Measurements from ENCODE around the gene SUFU. TPM values are rescaled to one million over a fixed set of nuclear protein-coding genes. Genes with fewer than 3 reads are reported as not detected.

Gene SUFU
- total RNA-seq, 1 donor from 2014 or later, result 3.1 TPM

Other genes with a start within 250 kb of the SUFU start
- 15.3 and 24.0 TPM in 2 replicates for gene NFKB2, start 108.3 kb upstream of the SUFU start, total RNA-seq
- 0.26 and 0.63 TPM in 2 replicates for gene PSD, start 85.2 kb upstream of the SUFU start, total RNA-seq
- 5.8 and 8.1 TPM in 2 replicates for gene FBXL15, start 83.1 kb upstream of the SUFU start, total RNA-seq
- gene CUEDC2, start 71.4 kb upstream of the SUFU start, total RNA-seq, result 30.6 and 42.2 TPM in 2 replicates
- under 0.01 TPM in 1 of 2 replicates, not detected in the other for gene C10orf95, start 52.4 kb upstream of the SUFU start, total RNA-seq
- gene ACTR1A, start 1.3 kb upstream of the SUFU start, total RNA-seq, result 143 and 183 TPM in 2 replicates
- 38.4 and 82.4 TPM in 2 replicates for gene TRIM8, start 140.5 kb downstream of the SUFU start, total RNA-seq
- 3.2 and 4.4 TPM in 2 replicates for gene ARL3, start 210.4 kb downstream of the SUFU start, total RNA-seq
- 6.8 and 6.9 TPM in 2 replicates for gene SFXN2, start 210.7 kb downstream of the SUFU start, total RNA-seq
- 35.8 and 81.3 TPM in 2 replicates for gene WBP1L, start 240.0 kb downstream of the SUFU start, total RNA-seq